CD14-positive monocyte (primary cell): ENCODE results near the gene ZDHHC17. TPM values are rescaled to one million over a fixed set of nuclear protein-coding genes. Genes with fewer than 3 reads are reported as not detected.

ENCODE experiments used
- DNase-seq, 3 donors: peaks; one replicate each; pipeline ENCODE4 v3.0.0-alpha.2; 2011 to 2022
- H2AFZ ChIP-seq: 2 replicates; pipeline ENCODE4 v1.6.0; 2012; ENCODE audit warnings: mild to moderate bottlenecking, low read depth, low read length, inconsistent platforms; ENCODE audit not compliant: insufficient read depth, poor library complexity, severe bottlenecking
- H3K27ac ChIP-seq, 2 donors: 1 replicate in 1 of 2; 2 replicates in 1 of 2; pipeline ENCODE4 v1.5.1; 2012 to 2013; ENCODE audit warnings: low read length in 2 of 2, control low read depth in 1 of 2, inconsistent platforms in 1 of 2, low read depth in 1 of 2, mild to moderate bottlenecking in 1 of 2
- H3K27me3 ChIP-seq, 2 donors: one replicate each; pipeline versions ENCODE4 v1.6.0 to v1.6.1; 2011 to 2013; ENCODE audit warnings: low read length in 2 of 2; ENCODE audit not compliant: control insufficient read depth in 2 of 2, insufficient read depth in 2 of 2
- H3K36me3 ChIP-seq, 2 donors: replicated peaks in 1 of 2; 1 replicate in 1 of 2; 2 replicates in 1 of 2; pipeline versions ENCODE4 v1.5.1 to v1.6.1; 2012 to 2013; ENCODE audit warnings: low read length in 2 of 2, control low read depth in 1 of 2, inconsistent platforms in 1 of 2, mild to moderate bottlenecking in 1 of 2; ENCODE audit not compliant: insufficient read depth in 2 of 2, control insufficient read depth in 1 of 2
- H3K4me1 ChIP-seq, 2 donors: 1 replicate in 1 of 2; 2 replicates in 1 of 2; pipeline versions ENCODE4 v1.5.1 to v1.6.1; 2012 to 2013; ENCODE audit warnings: low read length in 2 of 2, control low read depth in 1 of 2, inconsistent platforms in 1 of 2, mild to moderate bottlenecking in 1 of 2, moderate library complexity in 1 of 2; ENCODE audit not compliant: insufficient read depth in 2 of 2, control insufficient read depth in 1 of 2
- H3K4me2 ChIP-seq: replicated peaks from 2 replicates; pipeline ENCODE3; 2012; ENCODE audit warnings: low read length, moderate library complexity, mild to moderate bottlenecking; ENCODE audit not compliant: poor library complexity, severe bottlenecking; ENCODE audit errors: extremely low read depth
- H3K4me3 ChIP-seq, 3 experiments: fragments of 200-600 bp in 1 of 3; sonication (generic) in 1 of 3; replicated peaks in 1 of 3; 1 replicate in 2 of 3; 2 replicates in 1 of 3; pipeline ENCODE4 v1.5.1; 2011 to 2013; ENCODE audit warnings: low read length in 3 of 3, mild to moderate bottlenecking in 3 of 3, control low read depth in 2 of 3, low read depth in 2 of 3, inconsistent platforms in 1 of 3, moderate library complexity in 1 of 3
- H3K79me2 ChIP-seq: 2 replicates; pipeline ENCODE4 v1.6.0; 2012; ENCODE audit warnings: mild to moderate bottlenecking, control low read depth, inconsistent platforms, low read length, moderate library complexity; ENCODE audit not compliant: insufficient read depth
- H3K9ac ChIP-seq: 2 replicates; pipeline ENCODE4 v1.6.0; 2017; ENCODE audit warnings: low read length, mild to moderate bottlenecking; ENCODE audit not compliant: insufficient read depth, poor library complexity, severe bottlenecking
- H3K9me3 ChIP-seq, 2 donors: replicated peaks in 1 of 2; 1 replicate in 1 of 2; 2 replicates in 1 of 2; pipeline versions ENCODE4 v1.5.1 to v1.6.1; 2012 to 2013; ENCODE audit warnings: low read length in 2 of 2, control low read depth in 1 of 2; ENCODE audit not compliant: control insufficient read depth in 1 of 2, insufficient read depth in 1 of 2
- H4K20me1 ChIP-seq: 2 replicates; pipeline ENCODE4 v1.6.0; 2012; ENCODE audit warnings: mild to moderate bottlenecking, low read length, control low read depth, moderate library complexity; ENCODE audit not compliant: insufficient read depth
- H3K27ac Mint-ChIP-seq, 7 donors: one replicate each; pipeline ENCODE4 v1.8.0; 2020; ENCODE audit warnings: mild to moderate bottlenecking in 7 of 7, mixed read lengths in 7 of 7, moderate library complexity in 6 of 7, inconsistent platforms in 2 of 7
- H3K27me3 Mint-ChIP-seq, 3 donors: one replicate each; pipeline ENCODE4 v1.8.0; 2021 to 2022; ENCODE audit warnings: low read depth in 3 of 3, mild to moderate bottlenecking in 3 of 3, mixed read lengths in 3 of 3, moderate library complexity in 3 of 3, inconsistent platforms in 1 of 3
- H3K36me3 Mint-ChIP-seq, 2 donors: one replicate each; pipeline ENCODE4 v1.8.0; 2020; ENCODE audit warnings: mixed read lengths in 2 of 2, inconsistent platforms in 1 of 2, mild to moderate bottlenecking in 1 of 2
- H3K4me1 Mint-ChIP-seq: one replicate; pipeline ENCODE4 v1.8.0; 2020; ENCODE audit warnings: mild to moderate bottlenecking, mixed read lengths
- H3K4me3 Mint-ChIP-seq, 2 donors: one replicate each; pipeline ENCODE4 v1.8.0; 2020; ENCODE audit warnings: mild to moderate bottlenecking in 2 of 2, mixed read lengths in 2 of 2, moderate library complexity in 1 of 2
- H3K9me3 Mint-ChIP-seq, 7 donors: one replicate each; pipeline ENCODE4 v1.8.0; 2020 to 2022; ENCODE audit warnings: mixed read lengths in 7 of 7, mild to moderate bottlenecking in 6 of 7, moderate library complexity in 6 of 7, inconsistent platforms in 2 of 7
- CTCF ChIP-seq: fragments of 200-600 bp; IDR thresholded peaks from one replicate; pipeline ENCODE4 v1.8.0; 2022; ENCODE audit warnings: antibody characterized with exemption, mild to moderate bottlenecking
- WGBS: methylation state at CpG from one replicate; pipeline ENCODE4 v1.1.5; 2013; ENCODE audit warnings: missing lambda C conversion rate; ENCODE audit not compliant: insufficient coverage; 5-methylcytosine and 5-hydroxymethylcytosine counted together
- intact Hi-C, 2 donors: fragments of 100-400 bp; cut with micrococcal nuclease; formaldehyde crosslinking; loops; one replicate each; pipeline versions ENCODE4 v1.15.0 to v1.15.1; 2023
- polyA plus RNA-seq, 3 donors: library from polyadenylated mRNA; depleted of rRNA in 1 of 3; unstranded in 2 of 3; stranded (reverse) in 1 of 3; fragments of 300-500 nt in 2 of 3; fragments of >200 nt in 1 of 3; fragmentation: Illumina TruSeq in 2 of 3; gene quantifications; 1 replicate in 2 of 3; 2 replicates in 1 of 3; pipeline ENCODE4 v1.2.3, GENCODE V29; 2012 to 2021

The ZDHHC17 gene
- polyA plus RNA-seq, 3 donors, result 4.6 to 31.4 (median 9.3) TPM

GRCh38 chr12:76896274-76896673 lies 132.4 kb downstream of the ZDHHC17 start:
- no peaks in the 10 kb centered on the region for H3K27me3 ChIP-seq
- no CpG with 5 or more reads among the region's 1 CpG for WGBS

GRCh38 chr12:76898442-76898841 lies 134.5 kb downstream of the ZDHHC17 start:
- TF ChIP-seq CTCF, result no peak
- Histone ChIP-seq H3K9ac (no peak overlapping the region), H3K27me3 (no peaks in the 10 kb centered on the region), H2AFZ (no peak overlapping the region), H3K4me2 (no peak overlapping the region), H3K9me3 (peaks cover 0 to 5% of the 10 kb centered on the region in 2 donors), H3K4me3 (no peak overlapping the region), H3K36me3 (no peaks in the 10 kb centered on the region), H4K20me1 (no peaks in the 10 kb centered on the region), H3K4me1 (no peaks in the 10 kb centered on the region), H3K27ac (no peak overlapping the region), H3K79me2 (no peaks in the 10 kb centered on the region)
- 86% methylated on average over 1 of the region's 1 CpG for WGBS
- Mint-ChIP-seq H3K9me3 (peaks cover 2 to 12% (median 6%) of the 10 kb centered on the region in 7 donors), H3K36me3 (no peaks in the 10 kb centered on the region), H3K27ac (no peak overlapping the region), H3K27me3 (peaks cover 0 to 2% (median 0%) of the 10 kb centered on the region in 3 donors), H3K4me1 (peaks cover 7% of the 10 kb centered on the region), H3K4me3 (no peak overlapping the region)
- intact Hi-C loops, result no loop called here
- no peak for DNase-seq

More at GRCh38 chr12:76896274-76896673, 132.4 kb downstream of the ZDHHC17 start:
- Histone ChIP-seq H3K36me3 (no peaks in the 10 kb centered on the region), H3K4me2 (no peak overlapping the region), H3K4me3 (no peak overlapping the region), H4K20me1 (no peaks in the 10 kb centered on the region), H2AFZ (no peak overlapping the region), H3K9ac (no peak overlapping the region), H3K27ac (no peak overlapping the region), H3K9me3 (peaks cover 0 to 8% of the 10 kb centered on the region in 2 donors), H3K4me1 (no peaks in the 10 kb centered on the region), H3K79me2 (no peaks in the 10 kb centered on the region)
- Mint-ChIP-seq H3K36me3 (no peaks in the 10 kb centered on the region), H3K27ac (peak overlapping the region in 1 of 7 donors; percentile 46), H3K4me1 (no peaks in the 10 kb centered on the region), H3K9me3 (peaks cover 4 to 18% (median 7%) of the 10 kb centered on the region in 7 donors), H3K4me3 (no peak overlapping the region), H3K27me3 (peaks cover 0 to 4% (median 0%) of the 10 kb centered on the region in 3 donors)
- intact Hi-C loops, result no loop called here
- no peak for TF ChIP-seq CTCF
- no peak for DNase-seq
